C4-2B (cell line): ENCODE results near the gene FAM229A.

Experiments
- CTCF ChIP-seq: fragments of 450-650 bp; conservative IDR thresholded peaks from 2 replicates; pipeline ENCODE4 v1.5.1; 2017; ENCODE audit warnings: mild to moderate bottlenecking
- ZFX ChIP-seq: fragments of 450-650 bp; IDR thresholded peaks from 2 replicates; pipeline ENCODE4 v1.6.1; 2017

- TF ChIP-seq CTCF (no peak), ZFX (no peak)
Measured at GRCh38 chr1:32321712-32322291, 40.5 kb downstream of the FAM229A start.
